Thyroid gland (tissue), 4 donors: ENCODE measurements around the gene CRYAB. TPM values are rescaled to one million over a fixed set of nuclear protein-coding genes. Genes with fewer than 3 reads are reported as not detected.
A peak's percentile ranks its signal among the peaks of the same experiment; 100 is the strongest.

ENCODE experiments used
- DNase-seq, 2 donors: peaks; one replicate each; pipeline ENCODE4 v3.0.0-alpha.2; 2019
- H3K27ac ChIP-seq, 3 donors: fragments of 200-600 bp; sonication (generic); 1 replicate in 2 of 3; 2 replicates in 1 of 3; pipeline ENCODE4 v1.5.1; 2016 to 2019; ENCODE audit warnings: mild to moderate bottlenecking in 1 of 3, moderate library complexity in 1 of 3
- H3K27me3 ChIP-seq: fragments of 200-600 bp; sonication (generic); one replicate; pipeline ENCODE4 v1.5.1; 2019
- H3K36me3 ChIP-seq, 2 donors: fragments of 200-600 bp; sonication (generic); one replicate each; pipeline ENCODE4 v1.5.1; 2016 to 2019
- H3K4me1 ChIP-seq, 2 donors: fragments of 200-600 bp; sonication (generic); one replicate each; pipeline ENCODE4 v1.5.1; 2017 to 2019
- H3K4me3 ChIP-seq, 3 donors: fragments of 200-600 bp; sonication (generic); replicated peaks in 1 of 3; 1 replicate in 2 of 3; 2 replicates in 1 of 3; pipeline ENCODE4 v1.5.1; 2016; ENCODE audit warnings: mild to moderate bottlenecking in 1 of 3
- H3K9me3 ChIP-seq: fragments of 200-600 bp; sonication (generic); one replicate; pipeline ENCODE4 v1.5.1; 2017
- POLR2A ChIP-seq, 2 donors: fragments of 450-650 bp; IDR thresholded peaks; one replicate each; pipeline ENCODE4 v1.6.1; 2017; ENCODE audit warnings: antibody characterized with exemption in 2 of 2, mild to moderate bottlenecking in 2 of 2, moderate library complexity in 1 of 2
- WGBS, 2 donors: methylation state at CpG; one replicate each; pipeline ENCODE4 v1.1.5; 2017; 5-methylcytosine and 5-hydroxymethylcytosine counted together
- intact Hi-C: fragments of 100-400 bp; cut with DNase I; formaldehyde crosslinking; loops from one replicate; pipeline ENCODE4 v1.15.1; 2023
- total RNA-seq, 4 donors: library from RNA; depleted of rRNA; stranded (reverse); fragments of >200 nt; gene quantifications; one replicate each; pipeline ENCODE4 v1.2.3, GENCODE V29; 2016
- TF ChIP-seq, protein P1 (sequence below), 6 experiments: fragments of 200-600 bp in 3 of 6; fragments of 450-650 bp in 3 of 6; sonication (generic) in 3 of 6; IDR thresholded peaks; one replicate each; pipeline ENCODE4 v1.5.1; 2016 to 2019; ENCODE audit warnings: antibody characterized with exemption in 6 of 6, mild to moderate bottlenecking in 2 of 6, inconsistent platforms in 1 of 6, moderate library complexity in 1 of 6

CRYAB gene
- total RNA-seq, 4 donors from 2014 or later: 174 to 350 (median 250) TPM

GRCh38 chr11:111878849-111879636 is 32.5 kb downstream of the CRYAB start, which contains the start of the genes CFAP68 and FDXACB1:
Gene CFAP68 (plus strand): TSS chr11:111879541. CDS start chr11:111879561, 20 bp downstream.
Gene FDXACB1 (minus strand): TSS chr11:111879165. CDS start chr11:111879132, 33 bp downstream.
- peak within 1 kb of the TSS; percentile 34 to 48 (median 41) for H3K4me3 ChIP-seq
- H3K27me3 ChIP-seq: no peaks in the 10 kb centered on the region
- peak within 1 kb of the TSS; percentile 94 to 99 (median 96) for H3K27ac ChIP-seq
- peaks cover 0 to 3% of the 10 kb centered on the region in 2 donors for H3K36me3 ChIP-seq
- no peaks in the 10 kb centered on the region for H3K9me3 ChIP-seq
- H3K4me1 ChIP-seq: peaks cover 3 to 18% of the 10 kb centered on the region in 2 donors
- peak; percentile 96 to 97 for DNase-seq
- peak in 1 of 2 donors; percentile 87 for TF ChIP-seq POLR2A (IDR thresholded peaks at IDR 0.05)
- TF ChIP-seq, protein P1, sequence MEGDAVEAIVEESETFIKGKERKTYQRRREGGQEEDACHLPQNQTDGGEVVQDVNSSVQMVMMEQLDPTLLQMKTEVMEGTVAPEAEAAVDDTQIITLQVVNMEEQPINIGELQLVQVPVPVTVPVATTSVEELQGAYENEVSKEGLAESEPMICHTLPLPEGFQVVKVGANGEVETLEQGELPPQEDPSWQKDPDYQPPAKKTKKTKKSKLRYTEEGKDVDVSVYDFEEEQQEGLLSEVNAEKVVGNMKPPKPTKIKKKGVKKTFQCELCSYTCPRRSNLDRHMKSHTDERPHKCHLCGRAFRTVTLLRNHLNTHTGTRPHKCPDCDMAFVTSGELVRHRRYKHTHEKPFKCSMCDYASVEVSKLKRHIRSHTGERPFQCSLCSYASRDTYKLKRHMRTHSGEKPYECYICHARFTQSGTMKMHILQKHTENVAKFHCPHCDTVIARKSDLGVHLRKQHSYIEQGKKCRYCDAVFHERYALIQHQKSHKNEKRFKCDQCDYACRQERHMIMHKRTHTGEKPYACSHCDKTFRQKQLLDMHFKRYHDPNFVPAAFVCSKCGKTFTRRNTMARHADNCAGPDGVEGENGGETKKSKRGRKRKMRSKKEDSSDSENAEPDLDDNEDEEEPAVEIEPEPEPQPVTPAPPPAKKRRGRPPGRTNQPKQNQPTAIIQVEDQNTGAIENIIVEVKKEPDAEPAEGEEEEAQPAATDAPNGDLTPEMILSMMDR (IDR thresholded peaks at IDR 0.05): peak; percentile 92 to 100 (median 98)
- intact Hi-C loops: loop anchor here (5.0 kb wide), 1 partner anchor 98 kb away; no protein-coding TSS in a partner anchor
- 0% methylated on average over 48 to 51 of the region's 55 CpGs for WGBS, 2 donors

- Histone ChIP-seq H3K4me3 (peak overlapping the region; percentile 14 to 41 (median 34)), H3K27me3 (no peaks in the 10 kb centered on the region), H3K27ac (peak overlapping the region; percentile 94 to 99 (median 96)), H3K4me1 (peaks cover 3 to 18% of the 10 kb centered on the region in 2 donors), H3K9me3 (no peaks in the 10 kb centered on the region), H3K36me3 (peaks cover 0 to 3% of the 10 kb centered on the region in 2 donors)
- intact Hi-C loops: loop anchor here (5.0 kb wide), 1 partner anchor 99 kb away; no protein-coding TSS in a partner anchor
- DNase-seq: no peak
- TF ChIP-seq POLR2A (IDR thresholded peaks at IDR 0.05): no peak
- TF ChIP-seq, protein P1 (IDR thresholded peaks at IDR 0.05): no peak
- 1 to 2% methylated on average over 13 of the region's 13 CpGs for WGBS, 2 donors
Measured at GRCh38 chr11:111878385-111878848, 33.2 kb downstream of the CRYAB start.

- no peak for DNase-seq
- no peak for TF ChIP-seq POLR2A (IDR thresholded peaks at IDR 0.05)
- peaks cover 5% of the 10 kb centered on the region in 2 donors for H3K4me1 ChIP-seq
- no peaks in the 10 kb centered on the region for H3K27me3 ChIP-seq
- H3K4me3 ChIP-seq: peak overlapping the region; percentile 66 to 96 (median 95)
- WGBS, 2 donors: 53 to 61% methylated on average over 5 of the region's 5 CpGs
- H3K36me3 ChIP-seq: peaks cover 17 to 19% of the 10 kb centered on the region in 2 donors
- H3K27ac ChIP-seq: peak overlapping the region; percentile 82 to 97 (median 89)
- H3K9me3 ChIP-seq: no peaks in the 10 kb centered on the region
- intact Hi-C loops: no loop called here
Measured at GRCh38 chr11:111871693-111872161, 39.8 kb downstream of the CRYAB start.

DNA sequence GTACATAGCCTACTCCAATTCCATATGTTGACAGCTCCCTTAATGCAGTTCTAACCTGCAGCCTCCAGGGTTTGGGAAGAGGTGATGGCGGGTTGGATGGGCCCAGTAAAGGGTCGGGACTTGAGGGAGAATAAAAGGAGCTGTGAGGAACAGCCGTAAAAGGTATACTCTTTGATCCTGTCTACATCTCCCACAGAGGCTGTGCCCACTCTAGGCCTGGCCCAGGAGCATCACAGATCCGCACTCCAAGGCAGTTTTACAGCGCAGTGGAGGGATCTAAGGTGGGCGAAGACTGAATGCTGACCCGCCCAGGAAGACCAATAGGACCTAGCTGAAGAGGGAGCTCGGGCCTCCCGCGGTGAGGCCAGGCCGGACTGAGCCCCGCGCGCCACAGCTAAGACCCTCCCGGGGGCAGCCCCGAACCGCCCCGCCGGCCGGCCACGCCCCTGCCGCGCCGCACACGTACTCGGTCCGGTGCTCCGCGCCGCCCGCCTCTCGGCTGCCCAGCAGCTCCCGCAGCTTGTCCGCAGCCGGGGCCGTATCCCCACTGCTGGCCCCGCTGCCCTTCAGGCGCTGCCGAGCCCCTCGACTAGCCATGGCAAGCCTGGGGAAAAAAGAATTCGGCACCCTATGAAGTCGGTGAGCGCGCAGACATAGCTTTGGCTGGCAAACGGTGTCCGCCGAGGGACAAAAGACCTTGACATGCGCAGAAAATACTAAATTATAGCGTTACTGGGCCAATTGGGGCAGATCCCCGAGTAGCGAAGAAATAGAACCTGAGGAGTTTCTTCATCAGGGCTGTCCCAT is 40.5 kb downstream of the CRYAB start, which contains the start of gene ALG9:
Gene ALG9, minus strand, starts transcription at position 696 of the 807 bp plus-strand sequence. Its CDS starts 99 bp downstream, at position 597.
- 0% methylated on average over 22 to 27 of the region's 51 CpGs for WGBS, 2 donors
- peak; percentile 77 to 82 for DNase-seq
- Histone ChIP-seq H3K4me3 (peak within 1 kb of the TSS; percentile 66 to 96 (median 95)), H3K9me3 (no peaks in the 10 kb centered on the region), H3K27me3 (no peaks in the 10 kb centered on the region), H3K27ac (peak within 1 kb of the TSS; percentile 82 to 97 (median 89)), H3K4me1 (peaks cover 5% of the 10 kb centered on the region in 2 donors), H3K36me3 (peaks cover 17% of the 10 kb centered on the region in 2 donors)
- peak in 1 of 2 donors; percentile 62 for TF ChIP-seq POLR2A (IDR thresholded peaks at IDR 0.05)
- TF ChIP-seq, protein P1 (IDR thresholded peaks at IDR 0.05): peak in 4 of 6 experiments; percentile 5 to 28 (median 8)
- intact Hi-C loops: no loop called here

- no peak for DNase-seq
- Histone ChIP-seq H3K36me3 (peaks cover 17% of the 10 kb centered on the region in 2 donors), H3K4me1 (peaks cover 5% of the 10 kb centered on the region in 2 donors), H3K4me3 (peak overlapping the region; percentile 66 to 96 (median 95)), H3K27me3 (no peaks in the 10 kb centered on the region), H3K27ac (peak overlapping the region in 2 of 3 donors; percentile 89 to 97), H3K9me3 (no peaks in the 10 kb centered on the region)
- TF ChIP-seq, protein P1 (IDR thresholded peaks at IDR 0.05): no peak
- TF ChIP-seq POLR2A (IDR thresholded peaks at IDR 0.05): no peak
- intact Hi-C loops: no loop called here
Measured at GRCh38 chr11:111870522-111870885, 41.1 kb downstream of the CRYAB start.
